Naive B cell (primary cell): ENCODE measurements around the gene CSAG3. TPM values are rescaled to one million over a fixed set of nuclear protein-coding genes. Genes with fewer than 3 reads are reported as not detected.
"Not testable (repeated sequence)": the region's sequence is repeated elsewhere in the genome, so short reads cannot be mapped to it uniquely, and the experiment has no call there.

Experiments used
- ATAC-seq, 2 donors: fragments of 150-1000 bp; cut with Tn5 transposase; 2 replicates each; pipeline ENCODE4 v1.10.0; 2021; ENCODE audit warnings: low read depth in 2 of 2, mild to moderate bottlenecking in 2 of 2, moderate library complexity in 2 of 2
- DNase-seq: peaks from one replicate; pipeline ENCODE4 v3.0.0; 2022
- H3K27ac Mint-ChIP-seq, 6 donors: one replicate each; pipeline ENCODE4 v1.8.0; 2020 to 2022; ENCODE audit warnings: mild to moderate bottlenecking in 6 of 6, mixed read lengths in 6 of 6, moderate library complexity in 5 of 6, inconsistent platforms in 2 of 6
- H3K27me3 Mint-ChIP-seq, 3 donors: one replicate each; pipeline ENCODE4 v1.8.0; 2021 to 2022; ENCODE audit warnings: mixed read lengths in 3 of 3, mild to moderate bottlenecking in 1 of 3
- H3K36me3 Mint-ChIP-seq, 2 donors: one replicate each; pipeline ENCODE4 v1.8.0; 2020 to 2022; ENCODE audit warnings: mixed read lengths in 2 of 2, inconsistent platforms in 1 of 2, mild to moderate bottlenecking in 1 of 2
- H3K4me1 Mint-ChIP-seq, 3 donors: one replicate each; pipeline ENCODE4 v1.8.0; 2020 to 2022; ENCODE audit warnings: mixed read lengths in 3 of 3, inconsistent platforms in 1 of 3, mild to moderate bottlenecking in 1 of 3, moderate library complexity in 1 of 3
- H3K4me3 Mint-ChIP-seq, 8 donors: one replicate each; pipeline ENCODE4 v1.8.0; 2020 to 2022; ENCODE audit warnings: mild to moderate bottlenecking in 8 of 8, mixed read lengths in 8 of 8, moderate library complexity in 8 of 8, inconsistent platforms in 2 of 8
- H3K9me3 Mint-ChIP-seq, 7 donors: one replicate each; pipeline ENCODE4 v1.8.0; 2020 to 2022; ENCODE audit warnings: mixed read lengths in 7 of 7, mild to moderate bottlenecking in 5 of 7, inconsistent platforms in 2 of 7, moderate library complexity in 1 of 7
- polyA plus RNA-seq, 6 donors: library from polyadenylated mRNA; unstranded; fragments of 300-500 nt; fragmentation: Illumina TruSeq; gene quantifications; one replicate each; pipeline ENCODE4 v1.2.3, GENCODE V29; 2021; ENCODE audit warnings: low read depth in 6 of 6

CSAG3 gene
- not detected for polyA plus RNA-seq

DNA sequence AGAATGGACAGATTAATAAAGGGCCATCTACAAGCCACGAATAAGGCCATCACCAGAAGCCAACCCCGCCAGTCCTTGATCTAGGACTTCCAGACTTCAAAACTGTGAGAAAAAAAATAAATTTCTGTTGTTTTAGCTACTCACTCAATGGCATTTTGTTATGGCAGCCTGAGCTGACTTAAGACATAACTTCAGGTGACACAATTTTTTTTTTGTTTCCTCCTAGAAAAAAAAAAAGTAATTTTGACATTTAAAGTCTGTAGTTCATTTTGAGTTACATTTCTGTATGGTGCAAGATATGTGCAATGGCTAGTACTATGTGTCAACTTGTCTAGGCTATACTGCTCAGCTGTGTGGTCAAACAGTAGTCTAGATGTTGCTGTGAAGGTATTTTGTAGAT lies at the start of gene CSAG3:
TSS of gene CSAG3 (plus strand) at position 301 of the 400 bp plus-strand sequence.
- H3K27ac Mint-ChIP-seq, ATAC-seq, H3K9me3 Mint-ChIP-seq, H3K4me1 Mint-ChIP-seq, H3K27me3 Mint-ChIP-seq, H3K36me3 Mint-ChIP-seq, DNase-seq, H3K4me3 Mint-ChIP-seq: not testable (repeated sequence)

- not testable (repeated sequence) for ATAC-seq, H3K36me3 Mint-ChIP-seq, DNase-seq, H3K4me3 Mint-ChIP-seq, H3K4me1 Mint-ChIP-seq, H3K27me3 Mint-ChIP-seq, H3K27ac Mint-ChIP-seq, H3K9me3 Mint-ChIP-seq
Observed at GRCh38 chrX:152713195-152713594, 45.8 kb upstream of the CSAG3 start.

GRCh38 chrX:152713815-152714787 lies 44.9 kb upstream of the CSAG3 start, which contains the start of gene MAGEA2B:
Gene MAGEA2B, plus strand, starts transcription at chrX:152714628. Its CDS starts 2,479 bp downstream, at chrX:152717107.
- not testable (repeated sequence) for H3K4me1 Mint-ChIP-seq, H3K27me3 Mint-ChIP-seq, DNase-seq, H3K9me3 Mint-ChIP-seq, H3K27ac Mint-ChIP-seq, ATAC-seq, H3K36me3 Mint-ChIP-seq, H3K4me3 Mint-ChIP-seq

GRCh38 chrX:152725409-152725808 lies 33.6 kb upstream of the CSAG3 start:
- no peaks in the 10 kb centered on the region for H3K36me3 Mint-ChIP-seq
- H3K27me3 Mint-ChIP-seq = no peaks in the 10 kb centered on the region
- H3K27ac Mint-ChIP-seq = no peak overlapping the region
- peaks cover 0 to 6% (median 2%) of the 10 kb centered on the region in 7 donors for H3K9me3 Mint-ChIP-seq
- no peak for ATAC-seq
- H3K4me1 Mint-ChIP-seq = no peaks in the 10 kb centered on the region
- DNase-seq = no peak
- no peak overlapping the region for H3K4me3 Mint-ChIP-seq

GRCh38 chrX:152733261-152733975 lies 25.6 kb upstream of the CSAG3 start, which contains the start of the genes CSAG1 and MAGEA12:
Gene CSAG1, minus strand, starts transcription at chrX:152733721. Its CDS starts 1,261 bp downstream, at chrX:152732460.
Gene MAGEA12, plus strand, starts transcription at chrX:152733757. Its CDS starts 2,405 bp downstream, at chrX:152736162.
- DNase-seq (no peak), ATAC-seq (no peak)

GRCh38 chrX:152734143-152734858 lies 24.7 kb upstream of the CSAG3 start:
- H3K27me3 Mint-ChIP-seq, H3K27ac Mint-ChIP-seq, DNase-seq, H3K4me1 Mint-ChIP-seq, H3K4me3 Mint-ChIP-seq, ATAC-seq, H3K36me3 Mint-ChIP-seq, H3K9me3 Mint-ChIP-seq: not testable (repeated sequence)

More at GRCh38 chrX:152733261-152733975, 25.6 kb upstream of the CSAG3 start, which contains the start of the genes CSAG1 and MAGEA12:
- H3K9me3 Mint-ChIP-seq = peaks cover 0 to 6% (median 0%) of the 10 kb centered on the region in 7 donors
- H3K27ac Mint-ChIP-seq = no peak within 1 kb of the TSS
- no peak within 1 kb of the TSS for H3K4me3 Mint-ChIP-seq
- peaks cover 0 to 4% (median 0%) of the 10 kb centered on the region in 3 donors for H3K27me3 Mint-ChIP-seq
- no peaks in the 10 kb centered on the region for H3K4me1 Mint-ChIP-seq
- no peaks in the 10 kb centered on the region for H3K36me3 Mint-ChIP-seq

- DNase-seq (no peak), ATAC-seq (no peak)
- Mint-ChIP-seq H3K9me3 (peaks cover 0 to 6% (median 0%) of the 10 kb centered on the region in 7 donors), H3K27me3 (peaks cover 0 to 4% (median 0%) of the 10 kb centered on the region in 3 donors), H3K27ac (no peak overlapping the region), H3K4me1 (no peaks in the 10 kb centered on the region), H3K36me3 (no peaks in the 10 kb centered on the region), H3K4me3 (no peak overlapping the region)
Observed at GRCh38 chrX:152735101-152735500, 23.9 kb upstream of the CSAG3 start.

GRCh38 chrX:152735860-152736511 lies 23.0 kb upstream of the CSAG3 start:
- no peak overlapping the region for H3K4me3 Mint-ChIP-seq
- H3K9me3 Mint-ChIP-seq = peaks cover 0 to 6% (median 0%) of the 10 kb centered on the region in 7 donors
- DNase-seq = no peak
- H3K4me1 Mint-ChIP-seq = no peaks in the 10 kb centered on the region
- no peak for ATAC-seq
- no peak overlapping the region for H3K27ac Mint-ChIP-seq
- H3K36me3 Mint-ChIP-seq = no peaks in the 10 kb centered on the region
- H3K27me3 Mint-ChIP-seq = peaks cover 0 to 4% (median 0%) of the 10 kb centered on the region in 3 donors

- not testable (repeated sequence) for DNase-seq, ATAC-seq, H3K4me3 Mint-ChIP-seq, H3K27ac Mint-ChIP-seq, H3K9me3 Mint-ChIP-seq, H3K27me3 Mint-ChIP-seq, H3K4me1 Mint-ChIP-seq, H3K36me3 Mint-ChIP-seq
Observed at GRCh38 chrX:152736528-152736927, 22.5 kb upstream of the CSAG3 start.

GRCh38 chrX:152738560-152738959 lies 20.5 kb upstream of the CSAG3 start:
- H3K27ac Mint-ChIP-seq = no peak overlapping the region
- no peaks in the 10 kb centered on the region for H3K4me1 Mint-ChIP-seq
- H3K36me3 Mint-ChIP-seq = no peaks in the 10 kb centered on the region
- DNase-seq (no peak), ATAC-seq (no peak)
- peaks cover 0 to 2% (median 0%) of the 10 kb centered on the region in 7 donors for H3K9me3 Mint-ChIP-seq
- peaks cover 0 to 4% (median 0%) of the 10 kb centered on the region in 3 donors for H3K27me3 Mint-ChIP-seq
- no peak overlapping the region for H3K4me3 Mint-ChIP-seq

GRCh38 chrX:152753686-152754650 lies 5.0 kb upstream of the CSAG3 start, which contains the start of gene MAGEA2:
Gene MAGEA2, minus strand, starts transcription at chrX:152753842. Its CDS starts 2,479 bp downstream, at chrX:152751363.
- H3K36me3 Mint-ChIP-seq, H3K27me3 Mint-ChIP-seq, ATAC-seq, H3K9me3 Mint-ChIP-seq, H3K27ac Mint-ChIP-seq, H3K4me1 Mint-ChIP-seq, H3K4me3 Mint-ChIP-seq, DNase-seq: not testable (repeated sequence)

GRCh38 chrX:152754871-152755270 lies 4.1 kb upstream of the CSAG3 start:
- not testable (repeated sequence) for H3K27me3 Mint-ChIP-seq, H3K36me3 Mint-ChIP-seq, H3K4me1 Mint-ChIP-seq, ATAC-seq, H3K27ac Mint-ChIP-seq, H3K4me3 Mint-ChIP-seq, DNase-seq, H3K9me3 Mint-ChIP-seq
